ENCODE results near the gene ADAM12.
"Not testable (repeated sequence)": the region's sequence is repeated elsewhere in the genome, so short reads cannot be mapped to it uniquely, and the experiment has no call there.

ADAM12 gene

DNA sequence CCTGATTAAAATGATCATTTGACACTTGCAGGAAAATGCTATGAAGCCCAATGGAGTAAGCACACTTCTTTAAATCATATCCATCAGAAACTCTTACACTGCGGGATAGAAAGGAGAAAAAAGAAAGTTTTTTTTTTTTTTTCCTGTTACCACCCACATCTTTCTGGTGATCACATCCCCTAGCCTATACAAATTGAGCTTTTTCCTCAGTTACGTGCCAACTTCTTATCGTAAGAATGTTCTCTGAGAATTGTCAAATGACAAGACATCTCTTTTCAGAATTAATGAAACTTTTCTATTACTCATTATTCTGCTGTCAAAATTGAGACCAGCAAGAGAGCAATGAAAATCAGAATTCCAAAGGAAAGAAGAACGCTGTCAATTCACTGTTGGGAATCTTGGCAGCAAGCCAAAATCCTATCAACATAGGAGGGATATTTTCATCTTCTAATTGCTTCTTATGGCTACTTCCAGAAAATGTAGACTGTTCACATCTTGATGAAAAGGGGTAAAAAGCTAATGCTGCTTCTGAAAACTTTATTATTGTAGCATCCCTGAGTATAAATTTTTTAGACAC, 179.5 kb downstream of the ADAM12 start:
- DNase-seq = no peak

DNA sequence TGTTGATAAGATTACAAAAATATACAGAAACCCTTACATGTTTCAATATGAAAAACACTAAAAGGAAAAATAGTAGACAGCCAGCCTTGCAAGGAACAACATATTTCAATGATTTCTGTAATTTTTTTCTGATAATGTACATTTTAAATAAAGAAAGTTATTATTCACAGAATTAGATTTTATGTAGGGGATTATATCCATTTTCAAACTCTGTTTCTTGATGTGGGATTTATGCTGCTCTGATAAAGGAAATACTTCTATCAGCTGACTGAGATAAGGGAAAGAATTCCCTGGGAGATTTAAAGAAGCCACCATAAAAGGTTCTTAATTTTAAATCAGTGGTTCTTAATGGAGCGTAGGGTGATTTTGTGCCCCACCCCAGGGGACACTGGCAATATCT, 180.4 kb downstream of the ADAM12 start:
- DNase-seq = no peak

DNA sequence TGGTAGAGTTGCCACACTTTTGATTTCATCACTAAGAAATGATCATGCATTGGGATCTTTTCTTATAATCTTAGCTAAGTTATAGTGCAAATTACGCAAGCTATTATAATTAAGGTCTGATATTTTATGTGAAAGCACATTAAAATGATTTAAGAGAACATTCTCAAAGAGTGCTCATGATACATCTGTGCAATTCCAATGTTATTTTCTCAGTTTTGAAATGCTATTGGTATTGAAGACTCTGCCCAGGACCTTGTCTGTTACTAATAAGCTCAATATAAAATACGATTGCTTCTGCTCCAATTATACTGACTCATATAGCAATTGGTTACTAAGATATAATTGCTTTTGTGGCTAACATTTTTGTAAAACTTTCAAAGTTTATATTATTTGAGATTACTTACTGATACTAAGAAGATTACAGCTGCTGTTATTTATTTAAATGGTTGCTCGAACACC, 180.9 kb downstream of the ADAM12 start:
- no peak for DNase-seq

DNA sequence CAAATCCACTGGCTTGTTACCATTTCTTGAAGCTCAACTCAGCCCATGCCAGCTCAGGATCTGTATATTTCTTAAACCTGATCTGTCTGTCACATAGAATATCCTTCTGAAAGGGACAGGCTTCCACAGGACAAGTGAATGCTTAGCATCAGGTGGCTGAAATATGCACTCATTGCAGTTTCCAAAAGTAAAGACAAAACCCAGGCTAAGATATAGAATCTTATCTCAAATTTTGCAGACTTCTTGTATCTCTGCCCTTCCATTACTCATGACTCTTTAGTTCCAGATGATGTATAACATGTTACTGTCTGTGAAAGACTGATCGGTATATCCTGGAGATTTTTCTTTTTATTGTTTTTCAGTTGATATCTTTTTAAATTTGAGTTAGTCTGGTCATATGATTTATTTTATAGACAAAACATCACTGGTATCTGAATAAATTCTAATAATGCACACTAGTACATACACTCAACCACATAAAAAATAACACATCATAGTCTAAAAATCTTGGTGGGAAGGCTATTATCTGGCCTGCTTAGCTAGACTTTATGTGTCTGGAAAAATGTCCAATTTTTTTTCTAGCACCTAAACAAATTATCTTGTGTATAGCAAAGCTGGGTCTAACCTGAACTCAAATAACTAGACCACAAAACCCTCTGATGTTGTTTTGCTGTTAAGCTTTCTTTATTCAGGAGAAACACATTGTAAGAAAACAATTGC, 182.6 kb downstream of the ADAM12 start:
- DNase-seq = no peak

DNA sequence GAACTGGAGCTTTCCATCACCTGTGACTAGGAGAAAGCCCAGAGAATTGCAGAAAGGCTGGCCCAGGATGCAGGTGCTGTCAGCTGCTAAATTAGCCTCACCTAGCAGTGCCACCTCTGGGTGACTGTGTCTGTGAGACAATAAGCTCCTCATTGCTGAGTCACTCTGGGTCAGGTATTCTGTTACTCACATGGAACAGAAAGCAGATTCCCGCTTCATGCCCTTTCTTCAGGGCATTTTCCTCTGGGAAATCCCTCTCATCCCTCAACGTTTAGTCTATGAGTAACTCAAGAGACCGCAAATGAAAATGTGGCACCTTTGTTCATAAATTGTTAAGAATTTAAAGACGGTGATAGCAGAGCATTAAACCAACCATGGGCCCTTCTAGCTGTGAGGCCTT, 184.0 kb downstream of the ADAM12 start:
- DNase-seq = no peak

DNA sequence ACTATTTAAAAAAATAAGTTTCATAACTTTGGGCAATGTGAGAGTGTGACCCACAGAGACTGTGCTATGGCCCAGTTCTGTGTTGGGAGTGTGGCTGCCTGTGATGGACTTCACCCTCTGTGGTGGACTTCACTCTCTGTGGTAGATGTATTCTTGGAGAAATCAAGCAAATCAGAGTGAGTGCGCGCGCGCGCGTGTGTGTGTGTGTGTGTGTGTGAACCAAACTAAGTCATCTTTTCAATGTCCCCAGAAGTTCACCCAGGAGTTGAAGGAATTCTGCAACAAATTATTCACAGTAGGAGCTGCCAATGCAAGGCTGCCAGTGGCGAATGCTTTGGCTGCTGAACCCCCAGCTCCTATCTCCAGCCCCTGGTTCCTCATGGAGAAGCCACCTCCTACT, 184.5 kb downstream of the ADAM12 start:
- DNase-seq = no peak

DNA sequence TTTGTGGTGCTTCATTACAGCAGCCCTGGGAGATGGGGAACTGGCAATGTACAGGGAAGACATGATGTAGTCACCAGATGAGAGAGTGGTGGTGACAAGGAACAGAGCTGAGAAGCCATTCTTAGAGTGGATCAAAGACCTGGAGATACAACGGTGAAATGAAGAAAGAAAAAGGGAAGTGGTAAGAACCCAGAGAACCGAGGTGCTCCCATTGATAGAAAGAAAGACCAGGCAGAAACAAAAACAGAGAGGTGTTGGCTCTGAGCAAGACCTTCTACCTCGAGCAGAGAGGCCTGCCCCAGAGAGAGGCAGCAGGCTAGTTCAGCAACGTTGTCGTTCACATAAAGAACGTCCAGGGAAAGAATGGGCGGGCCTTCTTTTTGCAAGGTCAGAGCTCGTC, 186.7 kb downstream of the ADAM12 start:
- DNase-seq = no peak

DNA sequence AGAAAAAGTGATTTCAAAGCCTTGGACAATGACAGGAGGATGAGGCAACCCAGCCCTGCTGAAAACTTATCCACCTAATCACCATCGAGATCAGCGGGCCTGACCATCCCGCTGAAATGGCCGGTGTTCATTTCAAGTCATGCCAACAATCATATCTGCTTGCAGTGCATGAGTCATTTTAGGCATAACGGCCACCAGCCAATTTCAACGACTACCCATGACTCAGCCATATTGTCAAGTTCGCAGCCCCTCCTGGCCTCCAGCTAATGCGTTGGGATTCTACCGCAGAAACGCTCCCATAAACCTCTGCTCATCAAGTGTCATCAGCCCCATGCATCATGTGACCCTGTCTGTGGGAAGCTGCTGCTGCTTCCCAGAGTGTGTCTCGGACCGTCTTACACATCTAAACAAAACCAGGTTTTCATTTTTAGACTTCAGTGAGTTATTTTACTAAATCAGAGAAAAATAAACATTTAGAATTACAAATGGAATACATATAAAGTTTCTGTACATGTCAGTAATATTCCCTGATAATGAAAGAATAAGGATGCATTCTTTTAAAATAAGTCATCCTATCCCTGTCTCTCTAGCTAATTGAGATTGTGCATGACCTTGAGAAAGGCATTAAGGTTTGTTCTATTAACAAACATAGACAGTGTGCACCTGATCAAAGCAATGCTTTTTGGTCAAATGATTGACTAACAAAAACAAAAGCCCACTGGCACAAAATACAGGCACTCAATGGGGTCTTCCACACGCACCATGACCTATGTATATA, 188.9 kb downstream of the ADAM12 start:
- DNase-seq = no peak

DNA sequence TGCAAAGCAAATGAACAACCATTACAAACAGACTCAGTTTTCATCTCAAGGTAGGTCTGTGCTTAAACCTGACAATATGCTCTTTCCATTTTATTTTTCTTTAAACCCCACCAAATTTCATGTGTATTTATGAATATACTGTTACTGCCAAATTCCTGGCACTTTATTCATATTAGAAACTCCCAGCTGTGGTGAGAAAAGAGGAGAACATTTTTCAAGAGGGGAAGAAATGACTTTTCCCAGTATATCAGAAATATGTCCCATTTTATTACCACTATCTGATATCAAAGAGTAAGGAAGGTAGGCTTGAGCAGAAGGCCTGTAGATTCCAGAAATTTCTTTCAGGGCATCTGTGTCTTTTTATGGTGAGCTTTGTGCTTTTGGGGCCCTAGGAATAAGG, 189.6 kb downstream of the ADAM12 start:
- DNase-seq = no peak

DNA sequence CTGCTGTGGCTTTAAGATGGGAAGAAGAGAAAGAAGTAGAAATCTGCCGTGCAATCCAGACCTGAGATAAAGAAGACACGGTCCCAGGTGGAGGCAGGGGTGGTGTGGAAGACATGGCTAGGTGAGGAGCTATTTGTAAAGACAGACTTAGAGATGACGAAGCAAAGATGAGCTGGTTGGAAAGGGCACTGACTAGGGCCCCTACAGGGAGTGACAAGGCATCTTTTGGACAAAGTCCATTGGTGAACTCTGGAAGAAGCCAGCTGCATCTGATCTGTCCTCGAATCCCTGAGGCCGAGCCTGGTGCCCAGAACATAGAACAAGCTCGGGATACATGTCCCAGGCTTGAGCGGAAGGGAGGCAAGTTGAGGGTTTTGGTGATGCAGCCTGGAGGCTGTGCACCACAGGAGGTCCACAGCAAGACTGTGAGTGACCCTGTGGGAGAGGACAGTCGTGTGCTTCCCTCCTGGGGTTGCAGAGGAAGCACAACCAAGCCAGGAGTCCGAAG, 191.2 kb downstream of the ADAM12 start:
- no peak for DNase-seq

DNA sequence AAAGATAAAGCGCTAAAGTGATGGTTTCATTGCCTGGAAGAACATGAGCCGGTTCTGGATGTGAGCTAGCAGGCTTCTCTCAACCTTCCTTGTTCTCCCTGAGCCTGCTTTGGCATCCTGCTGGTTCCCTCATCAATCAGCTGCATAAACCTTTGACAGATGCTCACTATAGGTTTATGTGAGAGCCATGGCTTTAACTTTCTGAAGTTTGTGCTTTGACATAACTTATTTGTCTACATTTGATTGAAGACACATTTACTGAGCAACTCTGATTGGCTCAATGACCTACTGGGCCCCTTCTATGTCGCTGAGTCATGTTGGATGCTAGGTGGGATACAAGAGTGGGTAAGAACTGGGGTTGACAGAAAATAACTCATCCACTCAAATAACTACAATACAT, 192.0 kb downstream of the ADAM12 start:
- no peak for DNase-seq

DNA sequence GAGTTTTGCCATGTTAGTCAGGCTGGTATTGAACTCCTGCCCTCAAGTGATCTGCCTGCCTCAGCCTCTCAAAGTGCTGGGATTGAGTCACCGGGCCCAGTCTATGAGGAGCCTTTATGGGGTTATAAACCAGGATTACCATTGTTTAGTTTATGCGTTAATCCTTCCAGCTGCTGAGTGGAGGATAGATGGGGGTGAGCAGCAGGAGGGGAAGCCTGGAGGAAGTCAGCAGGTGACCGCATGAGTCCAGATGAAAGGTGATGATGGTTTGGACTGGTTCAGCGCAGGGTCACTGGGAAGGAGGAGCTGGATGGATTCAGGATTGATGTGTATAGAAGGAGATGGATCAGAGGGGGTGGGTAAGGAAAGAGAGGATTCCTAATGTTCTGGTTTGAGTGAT, 197.1 kb downstream of the ADAM12 start:
- DNase-seq = no peak

DNA sequence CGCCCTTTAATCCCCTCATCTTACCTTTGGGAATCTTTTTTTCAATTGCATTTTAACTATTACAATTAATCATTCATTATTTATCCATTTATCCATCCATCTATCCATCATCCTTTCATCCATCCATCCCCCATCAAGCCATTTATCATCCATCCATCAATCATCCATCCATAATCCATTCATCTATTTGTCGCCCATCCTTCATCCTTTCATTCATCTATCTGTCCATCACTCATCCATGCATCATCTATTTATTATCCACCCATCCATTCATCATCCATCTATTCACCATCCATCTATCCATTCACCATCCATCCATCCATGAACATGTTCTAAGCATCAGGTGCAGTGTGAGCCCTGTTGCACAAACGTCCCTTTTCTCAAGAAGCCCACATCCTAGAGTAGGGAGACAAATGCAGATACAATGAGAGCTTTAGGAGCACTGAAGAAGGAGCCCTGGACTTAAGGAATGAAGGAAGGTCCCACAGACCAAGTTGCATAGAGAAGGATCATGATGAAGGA, 199.5 kb downstream of the ADAM12 start:
- no peak for DNase-seq

DNA sequence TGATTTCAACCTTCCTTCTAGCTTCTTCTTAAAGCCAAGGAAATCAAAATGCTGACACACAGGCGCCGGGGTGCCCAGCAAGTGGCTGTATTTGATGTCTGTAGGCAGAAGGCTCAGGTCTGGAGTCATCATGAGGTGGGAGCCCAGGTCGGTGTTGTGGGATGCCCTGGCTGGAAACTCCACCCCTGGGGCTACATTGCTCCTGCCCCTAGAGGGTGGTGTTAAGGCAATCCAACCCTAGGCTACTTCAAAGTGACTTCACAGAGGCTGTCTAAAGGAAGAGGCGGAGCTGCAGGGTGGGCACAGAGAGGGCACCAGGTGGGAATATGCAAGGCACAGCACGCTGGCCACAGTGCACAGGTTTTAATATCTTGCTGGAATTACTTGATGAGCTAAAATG, 200.9 kb downstream of the ADAM12 start:
- DNase-seq = no peak

DNA sequence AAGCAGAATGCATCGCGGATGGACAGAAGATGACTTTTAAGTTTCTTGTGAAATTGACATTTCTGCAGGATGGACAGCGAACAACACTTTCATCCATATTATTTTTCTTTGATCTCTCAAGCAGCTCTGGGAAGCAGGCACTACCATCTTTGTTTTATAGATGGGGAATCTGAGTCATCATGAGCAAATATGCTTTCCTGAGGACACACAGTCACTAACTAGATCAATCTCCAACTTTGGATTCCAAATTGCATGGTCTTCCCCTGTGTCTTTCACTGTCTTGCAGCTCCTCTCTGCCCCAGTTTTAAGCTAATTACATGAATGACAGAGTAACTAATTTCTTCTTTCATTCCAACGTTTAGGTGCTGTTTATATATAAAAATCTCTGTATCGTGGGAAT, 201.5 kb downstream of the ADAM12 start:
- no peak for DNase-seq

DNA sequence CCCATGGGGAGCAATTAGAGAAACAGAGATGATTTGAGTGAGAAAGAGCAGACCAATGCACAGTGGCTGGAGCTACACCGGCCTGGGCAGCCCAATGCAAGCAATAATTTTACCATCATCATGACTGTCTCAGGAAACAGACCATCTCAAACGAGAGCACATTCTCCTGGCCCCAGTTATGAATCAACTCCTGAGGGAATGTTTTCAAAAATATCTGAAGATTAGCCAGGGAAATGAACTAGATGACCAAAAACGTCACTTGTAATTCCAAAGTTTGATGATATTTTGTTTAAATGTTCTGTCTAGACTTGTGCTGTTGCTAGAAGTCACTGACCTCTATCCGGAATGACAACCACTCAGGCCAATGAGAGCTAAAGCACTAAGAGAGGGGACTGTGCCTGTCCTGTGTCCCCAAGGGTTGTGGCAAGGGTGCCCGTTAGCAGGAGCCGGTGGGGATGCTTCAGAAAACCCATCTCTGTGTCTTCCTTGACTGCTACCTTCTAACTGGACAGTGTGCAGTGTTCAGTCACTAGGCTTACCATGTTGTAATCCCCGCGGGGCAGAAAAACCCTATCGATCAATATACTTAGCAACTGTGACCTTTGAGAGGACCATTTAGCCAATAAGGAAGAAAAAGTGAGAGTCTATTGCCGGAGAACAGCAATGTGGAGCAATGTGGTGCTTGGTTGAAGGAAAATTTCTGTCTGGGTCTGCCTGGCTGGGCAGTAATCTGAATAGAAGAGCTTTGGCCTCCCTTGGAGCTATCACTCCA, 202.4 kb downstream of the ADAM12 start:
- DNase-seq = no peak

DNA sequence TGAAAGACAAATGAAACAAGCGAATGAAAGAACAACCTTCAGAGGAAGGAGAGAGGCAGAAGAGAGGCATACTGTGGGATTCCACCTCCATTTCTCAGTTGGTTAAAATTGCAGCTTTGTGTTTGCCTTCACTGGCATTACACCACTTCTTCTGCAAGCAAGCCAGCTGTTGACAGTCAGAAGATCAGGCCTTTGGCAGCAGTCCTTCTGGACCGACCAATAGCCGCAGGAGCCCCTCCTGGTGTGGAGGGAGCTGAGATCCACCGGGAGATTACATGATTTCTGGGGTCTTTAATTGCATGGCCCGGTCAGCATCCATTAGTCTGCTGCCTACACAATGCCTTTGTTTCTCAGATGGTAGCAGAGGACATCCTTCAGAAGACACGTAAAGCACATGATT, 206.7 kb downstream of the ADAM12 start:
- DNase-seq = no peak

DNA sequence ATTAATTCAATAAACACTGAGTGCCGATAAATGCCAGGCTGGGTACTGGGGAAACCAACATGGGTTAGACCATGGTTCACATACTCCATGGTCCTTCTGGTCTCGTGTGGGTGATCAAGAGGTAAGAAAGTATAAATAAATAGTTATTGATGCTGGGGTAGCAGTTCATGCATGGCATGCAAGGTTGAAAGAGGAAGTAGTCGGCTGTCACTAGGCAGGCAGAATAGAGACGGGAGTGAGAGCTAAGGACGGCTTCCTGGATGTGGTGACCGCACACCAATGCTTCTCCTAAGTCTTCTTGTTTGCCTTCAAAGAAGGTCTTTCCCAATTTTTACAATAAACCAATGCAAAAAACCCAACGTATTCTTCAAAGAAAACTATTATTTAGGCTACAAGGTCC, 208.6 kb downstream of the ADAM12 start:
- no peak for DNase-seq

DNA sequence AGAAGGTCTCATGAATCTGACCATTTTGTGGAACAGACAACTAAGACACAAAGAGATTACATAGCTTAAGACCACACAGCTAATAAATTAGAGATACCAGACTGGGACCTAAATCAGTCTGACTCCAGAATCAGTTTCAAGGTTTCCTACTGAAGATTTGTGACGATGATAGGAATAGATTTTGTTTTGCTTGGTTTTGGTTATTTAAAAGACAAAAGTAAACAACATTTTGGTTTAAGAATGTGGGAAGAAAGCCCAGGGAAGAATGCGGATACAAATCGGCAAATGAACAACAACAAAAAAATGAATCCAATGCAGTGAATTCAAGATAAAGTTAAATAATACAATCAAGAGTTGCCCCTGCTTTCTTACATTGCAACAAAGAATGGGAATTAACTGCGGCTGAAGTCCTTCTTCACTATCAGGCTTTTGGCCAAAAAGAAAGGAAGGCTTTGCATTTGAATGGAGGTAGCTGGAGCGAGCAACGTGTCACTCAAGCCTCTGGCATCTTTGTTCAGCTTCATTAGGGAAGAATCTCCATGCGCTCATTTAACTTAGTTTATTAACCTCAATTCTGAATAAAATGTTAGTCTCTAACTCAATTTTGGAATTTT, 210.8 kb downstream of the ADAM12 start:
- DNase-seq = no peak

DNA sequence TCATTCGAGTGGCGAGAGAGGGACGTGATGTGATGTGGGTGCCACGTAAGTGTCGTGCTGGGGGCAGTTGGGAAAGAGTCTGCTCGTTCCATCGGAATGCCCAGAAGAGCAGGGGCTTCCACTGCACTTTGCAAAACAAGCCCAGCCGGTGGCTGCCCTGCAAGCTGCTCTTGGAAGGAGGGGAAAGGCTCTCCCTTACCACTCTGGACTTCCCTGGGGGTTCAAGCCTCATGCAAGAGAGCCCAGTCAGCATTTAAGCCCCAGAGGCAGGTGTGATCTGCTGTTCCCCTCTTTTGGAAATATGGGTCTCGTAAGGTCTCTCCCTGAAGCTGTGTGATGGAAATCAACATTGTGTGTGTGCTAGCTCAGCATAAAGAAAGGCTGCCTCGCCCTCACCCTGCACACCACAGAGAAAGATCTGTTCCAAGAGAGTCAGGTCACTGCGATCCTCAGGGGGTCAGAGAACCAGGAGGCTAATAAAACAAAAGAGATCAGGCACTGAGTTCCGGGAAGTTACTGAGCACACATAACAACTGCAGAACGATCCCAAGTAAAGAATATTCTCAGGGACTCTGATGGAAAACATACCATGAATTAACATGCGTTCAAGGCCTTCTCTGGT, 212.5 kb downstream of the ADAM12 start:
- DNase-seq = no peak

DNA sequence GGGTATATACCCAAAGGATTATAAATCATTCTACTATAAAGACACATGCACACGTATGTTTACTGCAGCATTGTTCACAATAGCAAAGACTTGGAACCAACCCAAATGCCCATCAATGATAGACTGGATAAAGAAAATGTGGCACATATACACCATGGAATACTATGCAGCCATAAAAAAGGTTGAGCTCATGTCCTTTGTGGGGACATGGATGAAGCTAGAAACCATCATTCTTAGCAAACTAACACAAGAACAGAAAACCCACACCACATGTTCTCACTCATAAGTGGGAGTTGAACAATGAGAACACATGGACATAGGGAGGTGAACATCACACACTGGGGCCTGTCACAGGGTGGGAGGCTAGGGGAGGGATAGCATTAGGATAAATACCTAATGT, 215.5 kb downstream of the ADAM12 start:
- not testable (repeated sequence) for DNase-seq

DNA sequence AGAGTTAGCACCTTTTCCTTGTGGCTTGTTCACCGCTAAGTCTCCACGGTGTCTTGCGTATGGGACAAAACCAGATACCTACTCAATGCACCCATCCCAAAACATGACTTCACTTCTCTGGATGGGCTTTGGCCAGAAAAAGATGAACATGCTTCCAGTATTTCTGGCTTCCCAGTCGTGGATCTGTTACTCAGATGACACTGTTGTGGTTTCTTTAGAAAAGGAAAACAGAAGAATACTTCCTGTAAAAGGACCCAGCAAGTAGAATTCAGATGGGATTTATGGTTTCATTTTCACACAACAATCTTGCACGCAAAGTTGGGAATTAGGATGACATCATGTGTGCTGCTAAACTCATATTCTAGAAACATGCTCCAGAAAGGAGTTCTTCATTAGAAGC, 216.7 kb downstream of the ADAM12 start:
- no peak for DNase-seq

Measured in NCI-H2029 (cell line).